Stimulated activated CD8-positive, alpha-beta memory T cell treated with anti-CD3 and anti-CD28 coated beads, Interleukin-15, amount 100 ng/mL, for 48 hours (primary cell): Measurements from ENCODE around the gene GPR89A.
"Not testable (repeated sequence)": the region's sequence is repeated elsewhere in the genome, so short reads cannot be mapped to it uniquely, and the experiment has no call there.

Experiments
- DNase-seq, 2 donors: peaks; one replicate each; pipeline ENCODE4 v3.0.0-alpha.2; 2020; ENCODE audit warnings: low read depth in 2 of 2

GPR89A gene

DNA sequence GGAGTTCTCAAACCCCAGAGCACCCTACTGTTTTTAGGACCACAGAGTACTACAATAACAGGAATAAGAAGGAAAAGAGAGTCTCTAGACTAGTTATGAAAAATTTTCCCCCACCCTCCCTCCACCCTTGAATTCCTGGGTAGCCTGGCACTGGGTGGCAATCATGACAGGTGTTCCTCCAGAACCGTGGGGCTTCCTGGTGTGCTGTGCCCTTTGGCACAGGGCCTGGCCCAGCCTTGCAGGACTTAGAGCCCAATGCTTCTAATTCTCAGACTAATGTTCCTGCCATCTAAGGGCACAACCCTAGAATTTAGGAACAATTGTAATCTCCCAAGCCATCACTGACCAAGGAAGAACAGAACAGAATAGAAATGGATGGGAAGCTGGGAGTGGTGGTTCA lies 110.0 kb downstream of the GPR89A start:
- no peak for DNase-seq

DNA sequence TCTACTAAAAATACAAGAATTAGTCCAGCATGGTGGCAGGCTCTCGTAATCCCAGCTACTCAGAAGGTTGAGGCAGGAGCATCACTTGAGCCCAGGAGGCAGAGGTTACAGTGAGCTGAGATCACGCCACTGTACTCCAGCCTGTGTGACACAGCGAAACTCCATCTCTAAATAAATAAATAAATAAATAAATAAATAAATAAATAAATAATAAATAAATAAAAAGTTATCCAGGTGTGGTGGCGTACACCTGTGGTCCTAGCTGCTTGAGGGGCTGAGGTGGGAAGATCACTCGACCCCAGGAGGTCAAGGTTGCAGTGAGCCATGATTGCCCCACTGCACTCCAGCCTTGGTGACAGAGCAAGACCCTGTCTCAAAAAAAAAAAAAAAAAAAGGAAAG lies 110.7 kb downstream of the GPR89A start:
- DNase-seq: not testable (repeated sequence)

GRCh38 chr1:145719230-145720079 lies 111.7 kb downstream of the GPR89A start, which contains the start of gene CD160:
CD160 (plus strand) TSS chr1:145719499; CDS start chr1:145728328, 8,829 bp downstream.
- peak in 1 of 2 donors; percentile 21 for DNase-seq
